ENCODE measurements around the gene IRAK1. TPM values are rescaled to one million over a fixed set of nuclear protein-coding genes. Genes with fewer than 3 reads are reported as not detected.

Gene IRAK1
- total RNA-seq = 32.6 TPM

DNA sequence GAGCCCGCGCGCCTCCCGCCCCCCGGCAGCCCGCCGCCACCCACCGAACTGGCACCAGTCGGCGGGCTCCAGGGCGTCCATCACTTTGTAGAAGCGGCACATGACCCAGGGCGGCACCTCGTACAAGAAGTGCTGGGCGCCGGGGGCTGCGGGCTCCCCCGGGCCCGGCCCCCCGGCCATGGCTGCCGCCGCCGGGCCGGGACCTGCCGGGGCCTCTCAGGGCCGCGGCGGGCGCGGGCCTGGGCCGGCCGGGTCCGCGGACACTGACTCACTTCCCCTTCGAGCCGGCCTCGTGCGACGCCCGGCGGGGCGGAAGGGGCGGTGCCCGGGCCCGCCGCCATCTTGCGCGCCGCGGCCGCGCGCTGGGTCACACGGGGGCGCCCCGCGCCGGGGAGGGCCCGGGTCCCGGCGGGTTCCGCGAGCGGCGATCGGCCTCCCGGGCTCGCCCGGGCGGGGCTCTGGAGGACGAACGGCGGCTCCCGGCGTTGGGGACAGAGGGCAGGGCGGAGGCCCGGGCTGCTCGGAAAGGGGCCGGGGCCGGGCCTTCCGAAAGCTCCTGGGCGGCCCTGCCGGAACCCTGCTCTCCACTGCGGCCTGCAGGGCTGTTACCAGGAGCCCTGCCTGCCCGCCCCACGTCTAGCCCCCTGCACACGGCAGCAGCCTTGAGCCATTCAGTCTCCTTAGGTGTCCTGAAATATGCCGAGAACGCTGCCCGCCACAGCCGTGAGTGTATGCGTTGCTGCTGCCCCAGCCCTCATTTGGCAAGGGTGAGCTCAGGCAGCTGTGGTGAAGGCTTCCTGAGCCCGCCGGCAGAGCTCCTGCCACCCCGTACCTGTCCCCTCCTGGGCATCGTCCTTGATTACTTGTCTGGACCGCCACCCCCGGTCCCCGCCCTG lies at the start of gene IRAK1:
Gene IRAK1, minus strand, starts transcription at position 270 of the 896 bp plus-strand sequence. Its CDS starts 90 bp downstream, at position 180.

DNA sequence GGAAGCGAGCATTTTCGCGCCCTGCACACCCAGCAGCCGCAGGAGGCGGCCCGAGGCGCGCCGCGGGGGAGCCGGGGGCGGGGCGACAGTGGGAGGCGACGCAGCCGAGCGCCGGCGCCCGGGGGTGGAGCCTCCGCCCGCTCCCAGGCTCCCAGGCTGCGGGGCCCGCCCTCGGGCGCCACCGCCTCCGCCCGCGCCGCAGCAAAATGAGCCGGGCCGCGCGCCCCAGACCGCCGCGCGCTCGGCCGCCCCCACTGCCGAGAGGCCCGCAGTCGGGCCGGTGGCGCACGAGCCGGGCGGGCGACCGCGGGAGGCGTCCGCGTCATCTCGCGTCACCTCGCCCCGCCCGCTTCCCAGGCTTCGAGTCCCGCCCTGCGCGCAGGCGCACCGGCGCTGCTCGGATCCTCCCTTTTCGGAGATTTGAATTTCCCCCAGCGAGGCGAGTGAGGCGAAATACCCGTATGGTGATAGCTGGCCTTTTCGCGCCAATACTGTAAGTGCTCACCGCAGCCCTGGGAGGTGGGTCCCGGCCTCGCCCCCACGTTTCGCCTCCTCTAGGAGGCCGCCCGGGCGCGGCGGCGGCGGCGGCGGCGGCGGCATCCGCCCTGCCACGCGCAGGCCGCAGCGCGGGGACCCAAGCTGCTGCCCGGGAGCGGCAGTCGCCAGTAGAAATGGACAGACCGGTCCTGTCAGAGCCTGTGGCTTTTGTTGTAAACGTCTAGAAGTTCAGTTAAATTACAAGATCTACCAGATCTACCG lies 47.2 kb downstream of the IRAK1 start, which contains the start of gene TMEM187:
Gene TMEM187, plus strand, starts transcription at position 387 of the 759 bp plus-strand sequence. CDS start 9,309 bp downstream, outside the sequence.

DNA sequence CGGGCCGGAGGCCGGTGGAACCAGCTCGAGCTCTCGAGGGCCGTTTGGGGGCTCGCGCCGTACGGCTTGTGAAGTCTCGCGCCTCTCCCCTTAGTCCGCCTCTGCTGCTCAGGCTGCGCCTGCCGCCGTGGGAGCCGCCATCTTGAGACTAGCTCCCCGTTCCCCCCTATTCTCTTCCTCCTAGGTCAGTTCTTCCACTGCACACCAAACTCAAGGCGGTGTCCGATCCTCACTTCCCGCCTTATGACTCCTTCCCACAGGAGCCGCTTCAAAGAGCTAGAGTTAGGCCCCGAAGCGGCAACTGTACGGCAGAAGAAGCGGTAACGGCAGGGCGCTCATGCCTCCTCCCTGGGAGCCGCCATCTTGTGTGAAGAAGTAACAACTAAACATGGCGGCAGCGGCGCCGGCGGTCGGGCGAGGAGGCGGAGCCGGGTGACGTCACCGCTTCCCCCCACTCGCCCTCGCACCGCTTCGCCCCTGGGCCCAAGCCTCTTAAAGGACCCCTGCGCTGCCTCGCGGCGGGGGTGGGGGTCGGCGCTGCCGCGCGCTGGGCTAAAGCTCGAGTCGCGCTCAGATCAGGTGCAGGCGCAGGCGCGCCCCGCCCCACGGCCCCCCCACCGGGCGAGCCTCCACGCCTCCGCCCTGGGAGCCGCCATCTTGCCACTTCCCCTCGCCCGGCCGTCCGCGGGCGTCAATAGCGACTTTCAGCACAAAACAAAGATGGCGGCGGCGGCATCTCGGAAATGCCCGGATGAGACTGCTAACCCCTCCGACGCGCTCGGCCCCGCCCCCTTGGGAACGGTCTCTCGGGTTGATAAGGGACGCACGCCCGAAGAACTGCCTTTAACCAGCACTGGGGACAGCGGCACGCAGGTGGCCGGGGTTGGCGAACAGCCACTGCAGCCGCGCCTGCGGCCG lies 48.0 kb downstream of the IRAK1 start, which contains the start of gene HCFC1:
Gene HCFC1, minus strand, starts transcription at position 369 of the 918 bp plus-strand sequence. CDS start 978 bp downstream, outside the sequence.

Small RNA genes within 50 kb of the gene (small RNA-seq; reads per million reads assigned to genes)
- not detected for gene MIR3202-1 (ENCODE audit: low replicate concordance)

Other genes starting within 250 kb of the IRAK1 start
- gene SRPK3, start 238.9 kb downstream of the IRAK1 start, total RNA-seq = 15.1 TPM
- gene IDH3G, start 225.5 kb downstream of the IRAK1 start, total RNA-seq = 70.3 TPM
- 91.8 TPM for gene SSR4, start 225.2 kb downstream of the IRAK1 start, total RNA-seq
- 10.6 TPM for gene PDZD4, start 189.4 kb downstream of the IRAK1 start, total RNA-seq
- gene L1CAM, start 133.7 kb downstream of the IRAK1 start, total RNA-seq = 38.7 TPM
- gene AVPR2, start 115.2 kb downstream of the IRAK1 start, total RNA-seq = 4.1 TPM
- 54.8 TPM for gene ARHGAP4, start 93.6 kb downstream of the IRAK1 start, total RNA-seq
- 47.4 TPM for gene NAA10, start 84.9 kb downstream of the IRAK1 start, total RNA-seq
- gene RENBP, start 75.3 kb downstream of the IRAK1 start, total RNA-seq = 13.3 TPM
- gene HCFC1, start 48.1 kb downstream of the IRAK1 start, total RNA-seq = 56.3 TPM
- gene TMEM187, start 47.1 kb downstream of the IRAK1 start, total RNA-seq = 4.3 TPM
- 30.7 TPM for gene MECP2, start 77.8 kb upstream of the IRAK1 start, total RNA-seq
- not detected for gene OPN1LW, start 124.3 kb upstream of the IRAK1 start, total RNA-seq
- gene OPN1MW, start 162.7 kb upstream of the IRAK1 start, total RNA-seq = not detected
- gene OPN1MW2, start 199.9 kb upstream of the IRAK1 start, total RNA-seq = not detected
- gene OPN1MW3, start 237.7 kb upstream of the IRAK1 start, total RNA-seq = not detected